GM18868 (cell line): ENCODE results near the gene ADCY7.
"Not testable (repeated sequence)": the region's sequence is repeated elsewhere in the genome, so short reads cannot be mapped to it uniquely, and the experiment has no call there.

Experiments used
- ATAC-seq: cut with Tn5 transposase; IDR thresholded peaks from one replicate; pipeline ENCODE4 v1.9.1; 2021; ENCODE audit warnings: mild to moderate bottlenecking, moderate library complexity; ENCODE audit not compliant: unreplicated experiment

ADCY7 gene

DNA sequence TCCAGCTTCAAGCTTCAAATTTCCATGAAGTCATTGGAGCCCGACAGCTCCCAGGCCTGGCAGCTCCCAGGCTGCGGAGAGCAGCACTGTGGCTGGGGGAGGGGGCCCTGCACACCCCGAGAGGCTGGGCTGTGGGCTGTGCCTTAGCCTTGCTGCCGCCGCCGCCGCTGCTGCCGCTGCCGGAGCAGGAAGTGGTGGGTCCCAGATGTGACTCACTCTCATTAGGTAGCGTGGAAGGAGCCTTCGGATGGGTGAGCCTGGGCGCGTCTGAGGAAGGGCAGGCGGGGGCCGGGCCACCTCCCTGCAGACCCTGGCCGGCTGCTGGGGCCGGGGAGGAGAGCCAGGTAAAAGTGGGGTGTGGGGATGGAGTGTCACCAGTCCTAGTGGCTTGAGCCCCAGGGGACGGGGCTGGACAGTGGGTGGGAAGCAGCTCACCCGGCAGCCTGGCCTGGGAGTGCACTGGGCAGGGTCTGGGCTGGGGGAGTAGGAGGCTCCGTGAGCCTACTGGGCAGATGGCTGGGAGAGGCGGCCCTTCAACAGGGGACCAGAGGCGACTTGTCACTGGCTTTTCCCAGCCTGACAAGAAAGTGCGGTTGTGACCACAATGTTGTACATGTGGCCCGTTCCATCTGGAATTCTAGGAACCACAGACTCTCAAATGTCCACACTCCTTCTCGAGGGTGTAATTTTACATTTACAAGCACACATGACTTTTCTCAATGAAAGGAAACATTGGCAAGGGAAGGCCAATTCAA lies at the start of gene ADCY7:
TSS of gene ADCY7 (plus strand) at position 215 of the 755 bp plus-strand sequence. CDS start 21,629 bp downstream, outside the sequence.
- ATAC-seq = peak; percentile 83

DNA sequence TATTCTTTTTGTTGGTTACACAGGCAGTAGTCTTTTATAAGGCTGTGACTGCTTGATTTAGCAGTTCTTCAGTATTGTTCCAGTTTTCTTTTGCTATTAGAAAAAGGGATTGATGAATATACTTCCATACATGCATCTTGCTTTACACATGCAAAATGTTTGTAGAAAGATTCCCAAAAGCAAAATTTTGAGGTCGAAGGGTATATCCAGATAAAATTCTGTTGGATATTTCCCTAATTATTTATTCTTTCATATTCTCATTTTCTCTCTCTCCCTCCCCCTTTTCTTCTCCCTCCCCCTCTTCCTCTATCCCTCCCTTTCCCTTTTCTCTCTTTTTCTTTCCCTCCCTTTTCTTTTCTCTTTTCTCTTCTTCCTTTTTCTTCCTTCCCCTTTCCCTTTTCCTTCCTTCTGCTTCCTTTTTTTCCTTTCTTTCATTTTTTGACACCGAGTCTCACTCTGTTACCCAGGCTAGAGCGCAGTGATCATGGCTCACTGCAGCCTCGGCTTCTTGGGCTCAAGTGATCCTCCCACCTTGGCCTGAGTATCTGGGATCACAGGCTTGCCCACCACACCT lies 46.9 kb upstream of the ADCY7 start:
- no peak for ATAC-seq

DNA sequence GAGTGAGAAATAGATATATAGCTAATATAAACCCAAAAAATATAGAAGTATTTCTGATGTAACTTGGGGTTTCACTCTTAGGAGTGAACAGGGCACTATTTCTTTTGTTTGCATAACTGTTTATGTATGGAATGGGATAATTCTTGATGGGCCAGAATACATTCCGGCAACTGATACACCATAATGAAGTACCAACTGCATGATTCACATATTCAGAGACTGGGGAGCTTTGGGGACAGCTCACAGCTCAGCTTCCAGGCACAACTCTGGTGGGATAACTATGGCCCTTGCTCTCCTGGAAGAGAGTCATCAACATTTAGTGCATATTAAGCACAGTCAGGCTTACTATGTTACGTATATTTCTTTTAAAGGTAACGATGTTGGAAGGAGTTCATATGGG lies 42.1 kb upstream of the ADCY7 start:
- ATAC-seq = no peak

DNA sequence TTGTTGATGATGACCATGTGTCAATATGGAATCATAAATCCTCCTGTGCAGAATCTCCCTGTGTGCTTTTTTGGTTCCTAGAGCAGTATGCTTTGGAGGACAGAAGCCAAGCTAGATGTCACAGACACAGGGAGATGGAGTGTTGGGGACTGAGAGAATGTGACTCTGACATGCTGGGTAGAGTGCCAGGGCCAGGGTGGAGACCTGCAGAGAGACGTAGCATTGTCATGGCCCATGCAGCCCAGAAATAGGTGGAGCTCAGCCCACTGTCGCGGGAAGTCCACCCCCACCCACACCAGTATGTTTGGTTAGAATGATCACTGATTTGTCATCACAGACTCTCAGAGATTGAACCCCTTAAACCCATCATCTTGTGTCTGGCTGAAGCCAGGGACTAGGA lies 39.2 kb upstream of the ADCY7 start:
- no peak for ATAC-seq

DNA sequence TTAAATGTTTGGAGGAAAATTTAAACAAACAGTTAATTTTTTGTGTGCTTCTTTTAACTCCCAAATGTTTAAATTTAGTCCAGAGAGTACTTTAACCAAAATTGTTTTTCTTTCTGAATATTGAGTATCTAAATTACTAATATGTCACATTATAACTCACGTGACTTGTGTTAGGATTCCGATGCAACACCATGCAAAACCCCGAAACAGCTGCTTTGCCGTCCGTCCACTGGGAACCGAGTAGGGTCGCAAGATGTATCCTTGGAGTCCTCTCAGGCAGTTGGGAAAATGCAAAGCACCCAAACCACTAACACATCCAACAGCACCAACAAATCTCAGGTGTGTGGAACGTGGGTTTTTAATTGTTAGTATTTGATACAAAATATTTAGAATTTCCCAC lies 38.7 kb upstream of the ADCY7 start:
- no peak for ATAC-seq

DNA sequence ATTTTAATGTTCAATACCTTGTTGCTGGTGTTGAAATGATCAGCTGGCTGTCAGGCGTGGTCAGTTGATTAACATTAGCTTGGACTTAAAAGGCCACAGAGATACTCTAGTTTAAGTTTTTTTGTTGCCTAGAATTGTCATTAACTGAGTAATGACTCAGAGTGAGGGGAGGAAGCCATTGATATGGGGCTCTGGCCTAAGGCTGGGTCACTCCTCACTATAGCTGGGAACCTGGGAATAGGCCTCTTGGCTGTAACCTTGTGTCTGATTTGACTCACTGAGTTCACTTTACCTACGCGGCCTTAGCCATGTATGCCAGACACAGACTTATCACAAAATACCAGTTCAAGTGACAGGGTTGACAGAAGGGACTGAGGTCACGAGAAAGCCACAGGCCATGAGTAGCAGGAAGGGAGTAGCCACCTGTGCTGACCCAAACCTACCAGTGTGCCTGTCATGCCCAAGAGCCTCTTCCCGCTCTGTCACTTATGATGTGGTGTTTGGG lies 37.9 kb upstream of the ADCY7 start:
- ATAC-seq = no peak

DNA sequence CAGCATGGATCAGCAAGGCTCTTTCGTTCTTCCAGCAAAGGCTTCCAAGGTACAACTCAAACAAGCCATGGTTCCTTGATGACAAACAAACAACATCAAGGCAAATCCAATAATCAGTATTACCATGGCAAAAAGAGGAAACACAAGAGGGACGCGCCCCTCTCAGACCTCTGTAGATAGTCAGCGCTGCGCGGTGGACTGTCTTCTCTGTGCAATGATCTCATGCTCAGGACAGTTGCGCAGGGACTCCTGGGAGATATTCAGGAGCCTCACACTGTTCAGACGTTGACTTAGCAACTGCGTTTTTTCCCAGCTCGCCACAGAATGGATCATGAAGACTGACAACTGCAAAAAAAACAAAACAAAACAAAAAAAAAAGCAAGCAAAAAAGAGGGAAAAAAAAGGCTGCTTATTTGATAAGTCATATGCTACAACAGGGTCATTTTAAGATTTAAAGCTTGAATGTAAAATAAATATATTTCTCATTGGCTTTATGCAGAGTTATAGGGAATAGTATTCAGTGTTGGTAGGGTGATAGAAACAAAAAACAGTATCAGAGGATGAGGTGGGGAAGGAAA lies 37.1 kb upstream of the ADCY7 start:
- ATAC-seq = no peak

DNA sequence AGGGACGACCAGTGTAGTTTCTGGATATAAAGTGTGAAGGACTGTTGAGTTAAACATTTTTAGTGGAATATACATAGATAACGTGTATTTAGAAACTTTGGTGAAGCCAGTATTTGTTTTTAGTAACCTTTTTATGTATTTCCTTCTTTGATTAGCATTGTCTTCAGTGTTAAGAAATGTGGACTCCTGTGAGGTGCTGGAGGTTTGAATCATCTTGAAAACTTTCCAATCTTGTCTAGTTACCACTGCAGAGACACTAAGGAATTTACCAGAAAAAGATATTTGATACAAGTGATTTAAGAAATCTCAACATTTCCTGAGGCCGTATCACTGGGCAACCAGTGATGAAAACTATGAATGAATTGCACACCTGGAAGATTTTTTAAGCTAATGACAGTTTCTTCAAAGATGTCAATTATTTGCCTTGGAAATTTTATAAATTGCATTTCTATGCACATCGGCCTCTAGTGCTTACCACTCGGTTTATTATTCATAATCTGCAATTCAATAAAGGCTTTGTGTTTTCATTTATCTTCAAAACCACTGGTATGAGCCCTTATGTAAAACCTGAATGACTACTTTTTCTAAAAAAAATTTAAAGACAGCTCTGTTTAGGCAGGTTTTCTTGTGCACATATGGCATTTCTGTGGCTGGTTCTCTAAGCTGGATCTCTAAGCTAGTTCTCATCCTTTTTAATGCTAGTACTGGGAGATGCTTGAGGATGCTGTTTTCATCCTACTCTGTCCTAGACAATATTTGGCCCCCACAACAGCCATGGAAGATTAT lies 31.4 kb upstream of the ADCY7 start:
- ATAC-seq = no peak

DNA sequence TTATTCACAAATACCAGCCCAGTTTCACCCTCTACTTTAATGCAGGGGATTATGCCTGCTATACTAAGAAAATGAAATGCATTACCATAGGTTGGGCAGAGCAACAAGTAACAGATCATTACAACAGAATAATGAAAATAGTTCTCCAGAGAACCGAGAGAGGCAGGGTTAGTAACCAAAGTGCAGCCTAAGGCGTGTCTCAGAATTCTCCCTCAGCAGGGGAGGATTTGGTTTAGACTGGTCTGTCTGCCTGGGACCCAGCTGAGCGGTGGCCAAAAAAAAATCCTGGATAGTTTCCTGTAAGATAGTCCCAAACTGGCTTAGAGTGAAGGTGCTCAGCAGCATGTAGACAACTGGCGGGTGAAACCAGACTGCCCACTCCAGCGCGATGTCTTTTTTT lies 30.8 kb upstream of the ADCY7 start:
- ATAC-seq = no peak

DNA sequence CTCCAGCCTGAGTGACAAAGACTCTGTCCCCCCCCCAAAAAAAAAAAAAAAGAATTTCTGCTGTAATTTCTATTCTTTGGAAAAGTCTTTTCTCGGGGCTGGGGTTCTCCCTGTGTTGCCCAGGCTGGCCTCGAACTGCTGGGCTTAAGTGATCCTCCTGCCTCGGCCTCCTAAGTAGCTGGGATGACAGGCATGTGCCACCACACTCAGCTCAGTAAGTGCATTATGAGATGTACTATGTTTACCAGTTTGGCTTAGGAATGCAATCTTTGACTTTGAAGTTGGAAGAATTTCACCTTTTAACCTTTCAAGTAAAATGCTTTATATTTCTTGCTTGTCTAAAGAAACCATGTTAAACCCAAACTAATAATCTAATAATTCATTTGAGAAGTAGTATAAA lies 28.0 kb upstream of the ADCY7 start:
- no peak for ATAC-seq

DNA sequence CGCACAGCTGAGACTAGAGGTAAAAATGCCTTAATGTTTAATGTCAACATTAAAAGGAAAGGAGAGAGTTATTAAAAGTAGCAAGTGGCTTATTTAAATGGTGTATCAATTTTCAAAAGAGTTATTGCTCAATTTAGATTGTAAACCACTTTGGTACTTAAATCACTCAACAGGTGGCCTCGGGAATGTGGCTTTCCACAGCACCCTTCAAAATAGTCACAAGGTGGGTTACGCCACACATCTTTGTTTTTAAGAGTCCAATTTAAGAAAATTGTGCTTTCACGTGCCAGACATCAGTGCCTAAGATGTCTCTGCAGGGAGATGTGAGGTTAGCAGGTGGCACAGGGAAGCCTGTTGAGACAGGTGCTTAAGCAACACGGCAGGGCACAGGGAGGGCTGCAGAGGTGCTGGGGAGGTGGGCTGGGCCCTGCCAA lies 27.5 kb upstream of the ADCY7 start:
- no peak for ATAC-seq

DNA sequence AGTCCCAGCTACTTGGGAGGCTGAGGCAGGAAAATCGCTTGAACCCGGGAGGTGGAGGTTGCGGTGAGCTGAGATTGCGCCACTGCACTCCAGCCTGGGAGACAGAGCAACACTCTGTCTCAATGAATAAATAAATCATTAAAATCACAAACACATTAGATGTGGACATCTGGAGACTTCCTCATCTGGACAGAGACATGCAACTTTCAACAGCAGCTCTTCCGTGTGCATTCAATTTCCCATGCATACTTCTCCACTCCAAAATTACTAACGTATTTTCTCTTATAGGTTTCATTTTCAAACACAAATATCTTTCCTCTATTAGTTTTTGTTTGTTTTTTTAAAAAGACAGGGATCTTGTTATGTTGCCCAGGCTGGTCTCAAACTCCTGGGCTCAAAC lies 23.3 kb upstream of the ADCY7 start:
- ATAC-seq = not testable (repeated sequence)

DNA sequence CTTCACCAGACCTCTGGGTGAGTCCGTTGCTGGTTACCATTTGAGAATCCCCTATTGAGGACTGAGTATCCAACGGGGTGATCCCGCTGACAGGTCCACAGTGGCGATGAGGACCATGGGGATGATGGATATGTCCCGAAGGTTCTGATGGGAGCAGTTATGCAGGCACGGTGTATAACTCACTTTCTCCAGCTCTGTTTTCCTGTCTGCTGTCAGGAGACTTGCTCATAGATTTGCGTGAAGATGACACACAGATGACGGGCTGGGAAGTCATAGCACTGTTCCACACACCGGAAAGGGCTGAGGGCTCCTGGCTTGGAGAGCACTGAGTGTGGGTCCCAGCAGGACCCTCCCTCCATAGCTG lies 22.2 kb upstream of the ADCY7 start:
- no peak for ATAC-seq

DNA sequence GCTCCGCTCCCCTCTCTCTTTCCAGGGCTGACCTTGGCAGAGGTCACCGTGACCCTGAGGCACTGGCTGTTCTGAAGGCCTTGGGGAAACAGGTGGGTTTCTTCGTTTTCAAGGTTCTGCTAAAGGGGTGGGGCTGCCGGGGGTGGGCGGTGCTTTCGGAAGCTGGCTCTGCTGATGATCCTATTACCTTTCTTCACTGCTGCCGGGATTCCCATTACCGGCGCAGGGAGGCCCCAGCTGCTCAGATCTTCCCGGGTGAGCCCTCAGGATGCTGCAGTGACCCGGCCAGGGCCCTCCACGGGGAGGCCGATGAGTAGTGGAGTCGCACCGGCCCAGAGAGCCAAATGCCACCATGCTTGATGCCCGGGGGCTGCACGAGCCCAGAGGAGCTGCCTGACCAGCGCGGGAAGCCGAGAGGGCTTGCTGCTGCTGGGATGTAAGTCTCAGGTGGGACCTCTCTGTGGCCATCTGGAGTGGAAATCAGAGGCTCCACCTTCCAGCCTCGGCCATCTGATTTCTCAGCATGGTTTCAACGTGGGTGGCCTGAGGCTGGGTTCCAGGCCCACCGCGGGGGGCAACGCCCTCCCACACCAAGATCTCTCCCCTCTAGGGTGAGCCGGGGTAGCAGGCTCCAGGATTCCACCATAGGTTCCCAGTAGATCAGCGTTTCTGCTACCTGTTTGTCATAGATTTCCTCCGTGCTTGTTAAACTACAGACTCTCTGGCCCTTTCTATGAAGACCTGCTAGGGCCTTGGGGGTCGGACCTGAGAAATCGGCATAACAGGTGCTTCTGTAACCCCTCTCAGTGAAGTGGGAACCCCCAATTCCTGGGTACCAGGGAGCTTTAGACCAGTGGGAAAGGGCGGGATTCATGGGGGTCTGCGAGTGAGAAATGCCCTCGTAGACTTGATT lies 21.6 kb upstream of the ADCY7 start:
- no peak for ATAC-seq

DNA sequence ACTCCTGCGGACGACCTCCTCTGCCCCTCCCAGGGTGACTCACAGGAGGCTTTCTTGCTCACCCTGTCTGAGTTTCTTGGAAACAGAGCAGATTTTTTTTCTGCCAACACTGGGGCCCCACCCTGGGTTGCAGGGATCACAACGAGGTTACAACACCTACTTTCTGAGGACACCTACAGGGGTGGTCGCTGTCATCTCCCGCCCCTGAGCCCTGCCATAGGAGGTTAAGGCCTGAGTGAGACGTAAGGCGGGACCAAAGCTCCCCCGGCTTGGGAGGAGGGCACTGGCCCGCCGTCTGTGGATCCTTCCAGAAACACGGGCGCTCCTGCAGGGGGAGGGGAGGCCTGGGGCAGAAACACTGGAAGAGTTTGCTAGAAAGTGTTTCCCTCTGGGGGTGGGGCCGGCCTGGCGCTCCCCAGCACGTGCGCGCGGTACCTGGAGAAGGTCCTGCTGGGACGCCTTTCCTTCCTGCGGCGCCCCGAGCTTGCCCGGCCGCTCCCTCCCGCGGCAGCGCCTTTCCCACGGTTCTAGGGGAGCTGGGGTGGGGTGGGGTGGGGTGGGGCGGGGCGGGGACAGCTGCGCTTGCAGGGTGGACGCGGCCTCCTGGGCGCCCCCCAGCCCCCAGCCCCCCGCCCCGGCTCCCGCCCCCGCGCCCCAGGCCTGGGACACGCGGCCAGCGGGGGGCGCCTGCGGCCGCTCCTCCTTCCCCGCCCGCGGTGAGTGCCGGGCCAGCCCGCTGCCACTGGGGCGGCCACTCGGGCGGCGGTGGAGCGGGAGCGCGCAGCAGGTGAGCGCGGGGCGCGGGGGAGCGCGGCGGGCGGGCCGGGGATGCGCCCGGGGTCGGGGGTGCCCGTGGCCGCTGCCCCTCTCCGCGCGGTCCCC lies 20.7 kb upstream of the ADCY7 start:
- ATAC-seq = peak; percentile 79

DNA sequence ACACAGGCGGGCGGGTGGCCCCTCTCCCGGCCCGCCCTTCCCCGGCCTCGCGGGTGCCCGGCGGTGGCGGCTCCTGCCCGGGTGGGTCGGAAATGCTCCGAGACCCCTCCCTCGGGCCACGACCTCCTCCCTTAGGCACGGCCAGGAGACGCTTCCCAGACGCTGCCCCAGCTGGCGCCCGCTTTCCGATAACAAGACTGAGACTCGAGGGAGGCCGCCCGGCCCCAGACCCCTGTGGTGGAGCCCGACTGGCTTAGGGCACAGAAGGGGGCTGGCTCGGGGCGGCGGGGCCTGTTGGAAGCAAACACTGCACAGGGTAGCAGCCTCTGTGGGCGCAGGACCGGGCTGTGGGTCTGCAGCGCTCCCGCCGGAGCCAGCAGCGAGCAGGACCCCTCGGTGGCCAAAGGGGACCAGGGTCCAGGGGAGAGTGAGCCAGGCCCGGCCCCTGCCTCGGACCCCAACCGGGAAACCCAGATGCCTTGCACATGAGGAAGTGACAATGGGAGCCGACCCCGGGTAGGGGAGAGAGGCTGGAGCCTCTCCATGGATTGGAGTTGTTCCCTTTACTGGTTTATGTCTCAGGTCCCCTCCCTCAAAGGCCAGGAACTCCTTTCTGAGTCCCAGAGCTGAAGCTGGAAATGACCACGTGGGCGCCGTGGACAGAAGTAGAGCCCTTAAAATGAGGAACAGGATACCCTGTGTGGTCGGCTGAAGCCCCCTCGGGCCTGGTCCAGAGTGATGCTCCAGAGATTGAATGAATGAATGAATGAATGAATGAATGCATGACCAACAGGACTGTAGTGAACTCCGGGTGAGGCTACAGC lies 19.8 kb upstream of the ADCY7 start:
- ATAC-seq = peak; percentile 37

DNA sequence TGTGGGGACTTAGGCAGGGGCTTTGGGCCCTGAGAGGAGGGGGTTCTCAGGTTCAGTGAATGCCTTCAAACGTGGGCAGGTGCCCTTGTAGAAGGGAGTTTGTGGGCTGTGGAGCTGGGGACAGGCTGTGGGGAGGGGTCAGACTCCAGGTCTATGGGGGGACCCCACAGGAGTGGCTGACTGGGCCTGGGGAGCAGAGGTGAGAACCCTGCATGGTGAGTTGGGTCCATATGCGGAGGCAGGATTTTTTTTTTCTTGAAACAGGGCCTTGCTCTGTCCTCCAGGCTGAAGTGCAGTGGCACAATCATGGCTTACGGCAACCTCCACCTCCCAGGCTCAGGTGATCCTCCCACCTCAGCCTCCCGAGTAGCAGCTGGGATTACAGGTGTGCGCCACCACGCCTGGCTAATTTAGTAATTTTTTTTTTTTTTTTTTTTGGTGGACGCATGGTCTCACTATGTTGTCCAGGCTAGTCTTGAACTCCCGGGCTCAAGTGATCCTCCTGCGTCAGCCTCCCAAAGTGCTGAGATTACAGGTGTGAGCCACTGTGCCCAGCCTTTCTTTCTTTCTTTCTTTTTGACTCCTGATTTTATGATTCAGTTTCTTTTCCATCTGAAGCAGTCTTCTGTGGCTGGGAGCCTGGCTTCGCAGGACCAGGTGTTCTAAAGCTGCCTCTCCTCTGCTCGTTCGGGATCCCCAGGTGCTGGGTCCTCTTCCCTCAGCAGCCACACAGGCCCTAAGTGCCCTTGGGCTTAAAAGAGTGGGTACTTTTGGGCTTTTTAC lies 19.0 kb upstream of the ADCY7 start:
- no peak for ATAC-seq
